ENCODE data around the gene RFX4. TPM values are rescaled to one million over a fixed set of nuclear protein-coding genes. Genes with fewer than 3 reads are reported as not detected.

The RFX4 gene
- polyA plus RNA-seq, 1 donor (not counting 4 experiments of a cell fraction or from before 2014, with no cell fraction given), result not detected

DNA sequence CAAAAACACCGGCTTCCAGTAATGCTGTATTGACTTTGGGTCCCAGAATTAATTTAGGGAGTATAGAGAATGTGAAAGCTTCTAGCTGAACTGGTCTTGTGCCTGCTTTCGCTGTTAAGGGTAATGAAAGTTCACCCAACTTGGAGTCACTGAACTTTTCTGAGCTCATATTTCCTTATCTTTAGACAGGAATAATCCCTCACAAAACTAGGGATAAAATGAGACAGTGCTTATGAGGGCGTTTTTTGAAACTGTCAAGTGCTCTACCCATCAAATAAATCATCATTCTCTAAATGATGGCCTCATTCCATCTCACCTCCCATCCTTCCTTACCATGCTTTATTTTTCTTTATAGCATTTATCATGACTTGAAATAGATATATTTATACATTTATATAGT, 74.7 kb downstream of the RFX4 start:
- no peaks in the 10 kb centered on the region for H3K36me3 ChIP-seq (ENCODE audit: control insufficient read depth in 2 of 2, extremely low read depth in 1 of 2, insufficient read depth in 2 of 2, low read length in 2 of 2)
- DNase-seq (ENCODE audit: low read depth, low spot score), result no peak
- H3K9me3 ChIP-seq (ENCODE audit: control insufficient read depth, low read depth, low read length), result no peaks in the 10 kb centered on the region
- no peaks in the 10 kb centered on the region for H3K9me1 ChIP-seq (ENCODE audit: control insufficient read depth, extremely low read depth, insufficient read depth, low read length)
- H3K4me1 ChIP-seq (ENCODE audit: control insufficient read depth, extremely low read depth, insufficient read depth, low read length), result no peaks in the 10 kb centered on the region
- H3K9ac ChIP-seq (ENCODE audit: control insufficient read depth, extremely low read depth, insufficient read depth, low read length), result no peak overlapping the region
- TF ChIP-seq, protein P1, sequence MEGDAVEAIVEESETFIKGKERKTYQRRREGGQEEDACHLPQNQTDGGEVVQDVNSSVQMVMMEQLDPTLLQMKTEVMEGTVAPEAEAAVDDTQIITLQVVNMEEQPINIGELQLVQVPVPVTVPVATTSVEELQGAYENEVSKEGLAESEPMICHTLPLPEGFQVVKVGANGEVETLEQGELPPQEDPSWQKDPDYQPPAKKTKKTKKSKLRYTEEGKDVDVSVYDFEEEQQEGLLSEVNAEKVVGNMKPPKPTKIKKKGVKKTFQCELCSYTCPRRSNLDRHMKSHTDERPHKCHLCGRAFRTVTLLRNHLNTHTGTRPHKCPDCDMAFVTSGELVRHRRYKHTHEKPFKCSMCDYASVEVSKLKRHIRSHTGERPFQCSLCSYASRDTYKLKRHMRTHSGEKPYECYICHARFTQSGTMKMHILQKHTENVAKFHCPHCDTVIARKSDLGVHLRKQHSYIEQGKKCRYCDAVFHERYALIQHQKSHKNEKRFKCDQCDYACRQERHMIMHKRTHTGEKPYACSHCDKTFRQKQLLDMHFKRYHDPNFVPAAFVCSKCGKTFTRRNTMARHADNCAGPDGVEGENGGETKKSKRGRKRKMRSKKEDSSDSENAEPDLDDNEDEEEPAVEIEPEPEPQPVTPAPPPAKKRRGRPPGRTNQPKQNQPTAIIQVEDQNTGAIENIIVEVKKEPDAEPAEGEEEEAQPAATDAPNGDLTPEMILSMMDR (optimal IDR thresholded peaks at IDR 0.05 in 1 of 3, IDR thresholded peaks at IDR 0.05 in 1 of 3, conservative IDR thresholded peaks at IDR 0.05 in 1 of 3; ENCODE audit: extremely low read depth in 1 of 3, insufficient read depth in 2 of 3, low read length in 3 of 3), result no peak
- TF ChIP-seq EZH2 (IDR thresholded peaks at IDR 0.05; ENCODE audit: low read length), result no peak
- no peak overlapping the region for H3K4me3 ChIP-seq (ENCODE audit: control insufficient read depth in 2 of 3, extremely low read depth in 1 of 3, insufficient read depth in 2 of 3, low read depth in 1 of 3, low read length in 3 of 3)
- no peaks in the 10 kb centered on the region for H4K20me1 ChIP-seq (ENCODE audit: control insufficient read depth, extremely low read depth, insufficient read depth, low read length)
- dilution Hi-C loops (cut with MboI; ENCODE audit: extremely low pct_ligation_motif_present, low sequenced_read_pairs), result no loop called here
- no peak overlapping the region for H3K4me2 ChIP-seq (ENCODE audit: control insufficient read depth, extremely low read depth, insufficient read depth, low read depth, low read length)
- H3K27me3 ChIP-seq (ENCODE audit: control insufficient read depth, extremely low read depth, insufficient read depth, low read length), result no peaks in the 10 kb centered on the region
- no peaks in the 10 kb centered on the region for H3K79me2 ChIP-seq (ENCODE audit: control insufficient read depth, insufficient read depth, low read length)
- H3K27ac ChIP-seq (ENCODE audit: control insufficient read depth, insufficient read depth, low read length), result no peak overlapping the region
- no peak for FAIRE-seq
- no peak overlapping the region for H2AFZ ChIP-seq (ENCODE audit: control insufficient read depth, low read length)

DNA sequence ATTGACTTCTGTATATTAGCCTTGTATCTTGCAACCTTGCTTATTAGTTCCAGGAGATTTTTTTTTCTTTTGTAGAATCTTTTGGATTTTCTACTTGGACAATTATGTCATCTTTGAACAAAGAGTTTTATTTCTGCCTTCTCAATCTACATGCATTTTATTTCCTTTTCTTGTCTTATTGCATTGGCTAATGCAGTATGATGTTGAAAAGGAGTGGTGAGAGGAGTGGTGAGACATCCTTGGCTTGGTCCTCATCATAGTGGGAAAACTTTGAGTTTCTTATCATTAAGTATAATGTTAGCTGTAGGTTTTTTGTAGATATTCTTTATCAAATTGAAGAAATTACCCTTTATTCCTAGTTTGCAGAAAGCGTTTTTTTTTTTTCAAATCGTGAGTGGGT, 80.6 kb downstream of the RFX4 start:
- no peak overlapping the region for H3K4me2 ChIP-seq (ENCODE audit: control insufficient read depth, extremely low read depth, insufficient read depth, low read depth, low read length)
- H3K27me3 ChIP-seq (ENCODE audit: control insufficient read depth, extremely low read depth, insufficient read depth, low read length), result peaks cover 10% of the 10 kb centered on the region
- dilution Hi-C loops (cut with MboI; ENCODE audit: extremely low pct_ligation_motif_present, low sequenced_read_pairs), result no loop called here

More for the DNA sequence above, 80.6 kb downstream of the RFX4 start:
- TF ChIP-seq, protein P1 (optimal IDR thresholded peaks at IDR 0.05 in 1 of 3, IDR thresholded peaks at IDR 0.05 in 1 of 3, conservative IDR thresholded peaks at IDR 0.05 in 1 of 3; ENCODE audit: extremely low read depth in 1 of 3, insufficient read depth in 2 of 3, low read length in 3 of 3), result no peak
- no peak for TF ChIP-seq EZH2 (IDR thresholded peaks at IDR 0.05; ENCODE audit: low read length)
- H3K9me3 ChIP-seq (ENCODE audit: control insufficient read depth, low read depth, low read length), result no peaks in the 10 kb centered on the region
- no peak overlapping the region for H3K9ac ChIP-seq (ENCODE audit: control insufficient read depth, extremely low read depth, insufficient read depth, low read length)
- H4K20me1 ChIP-seq (ENCODE audit: control insufficient read depth, extremely low read depth, insufficient read depth, low read length), result no peaks in the 10 kb centered on the region
- no peak overlapping the region for H3K27ac ChIP-seq (ENCODE audit: control insufficient read depth, insufficient read depth, low read length)
- no peak overlapping the region for H2AFZ ChIP-seq (ENCODE audit: control insufficient read depth, low read length)
- H3K4me1 ChIP-seq (ENCODE audit: control insufficient read depth, extremely low read depth, insufficient read depth, low read length), result no peaks in the 10 kb centered on the region
- DNase-seq (ENCODE audit: low read depth, low spot score), result no peak
- H3K36me3 ChIP-seq (ENCODE audit: control insufficient read depth in 2 of 2, extremely low read depth in 1 of 2, insufficient read depth in 2 of 2, low read length in 2 of 2), result no peaks in the 10 kb centered on the region
- H3K9me1 ChIP-seq (ENCODE audit: control insufficient read depth, extremely low read depth, insufficient read depth, low read length), result no peaks in the 10 kb centered on the region
- H3K79me2 ChIP-seq (ENCODE audit: control insufficient read depth, insufficient read depth, low read length), result no peaks in the 10 kb centered on the region
- no peak overlapping the region for H3K4me3 ChIP-seq (ENCODE audit: control insufficient read depth in 2 of 3, extremely low read depth in 1 of 3, insufficient read depth in 2 of 3, low read depth in 1 of 3, low read length in 3 of 3)
- no peak for FAIRE-seq

Data from keratinocyte (primary cell).